Endothelial cell of umbilical vein (primary cell): ENCODE results near the gene RNF19B. TPM values are rescaled to one million over a fixed set of nuclear protein-coding genes. Genes with fewer than 3 reads are reported as not detected.

Experiments used
- BruUV-seq: library from RNA; stranded (reverse); fragments of 400-500 nt; replicated peaks from 2 replicates; lab custom pipeline; 2021; lab: Mats Ljungman, UMichigan
- CTCF ChIA-PET: fragments of 300-600, 350-600 bp; sonication (Branson Sonifier 250); formaldehyde crosslinking; loops from one replicate; lab custom pipeline; 2021; ENCODE audit warnings: antibody characterized with exemption, inconsistent platforms; lab: Charles Lee
- POLR2A ChIA-PET: fragments of 300-600, 350-600 bp; sonication (Branson Sonifier 250); formaldehyde crosslinking; loops from one replicate; lab custom pipeline; 2021; ENCODE audit warnings: antibody characterized with exemption, inconsistent platforms; lab: Charles Lee
- DNase-seq: peaks from one replicate; pipeline ENCODE4 v3.0.0-alpha.2; 2011; ENCODE audit warnings: low read depth, low spot score
- FAIRE-seq: peaks from 2 replicates; lab custom pipeline; 2011; peaks lifted over from hg19 to GRCh38; lab: Jason Lieb, UNC
- H2AFZ ChIP-seq: 2 replicates; pipeline ENCODE4 v1.6.0; 2012; ENCODE audit warnings: low read depth, low read length, control low read depth, inconsistent platforms
- H3K27ac ChIP-seq: 2 replicates; pipeline ENCODE4 v1.5.1; 2011; ENCODE audit warnings: low read depth, mild to moderate bottlenecking, control low read depth, low read length, moderate library complexity; ENCODE audit not compliant: insufficient read depth
- H3K27me3 ChIP-seq, 2 experiments: 2 replicates each; pipeline versions ENCODE4 v1.6.0 to v1.6.1; 2011; ENCODE audit warnings: low read length in 2 of 2, mixed read lengths in 1 of 2; ENCODE audit not compliant: control insufficient read depth in 2 of 2, insufficient read depth in 2 of 2
- H3K36me3 ChIP-seq, 2 experiments: 2 replicates in 1 of 2; 3 replicates in 1 of 2; pipeline ENCODE4 v1.5.1; 2011; ENCODE audit warnings: low read length in 2 of 2, mild to moderate bottlenecking in 1 of 2, moderate library complexity in 1 of 2; ENCODE audit not compliant: control insufficient read depth in 2 of 2, insufficient read depth in 2 of 2; ENCODE audit errors: extremely low read depth in 1 of 2
- H3K4me1 ChIP-seq: 3 replicates; pipeline ENCODE4 v1.5.1; 2011; ENCODE audit warnings: mild to moderate bottlenecking, low read length; ENCODE audit not compliant: control insufficient read depth, insufficient read depth; ENCODE audit errors: extremely low read depth
- H3K4me2 ChIP-seq: 2 replicates; pipeline ENCODE4 v1.6.1; 2011; ENCODE audit warnings: low read length, control low read depth, mixed read lengths; ENCODE audit not compliant: insufficient read depth
- H3K4me3 ChIP-seq, 3 experiments: fragments of 200-600 bp in 1 of 3; sonication (generic), shearing (Covaris generic) in 1 of 3; replicated peaks in 1 of 3; 2 replicates each; pipeline ENCODE4 v1.5.1; 2011 to 2016; ENCODE audit warnings: control low read depth in 3 of 3, low read length in 3 of 3, mild to moderate bottlenecking in 2 of 3, inconsistent platforms in 1 of 3, low read depth in 1 of 3, moderate library complexity in 1 of 3; ENCODE audit not compliant: insufficient read depth in 1 of 3
- H3K79me2 ChIP-seq: 2 replicates; pipeline ENCODE4 v1.6.0; 2012; ENCODE audit warnings: low read length, inconsistent platforms; ENCODE audit not compliant: control insufficient read depth, insufficient read depth
- H3K9ac ChIP-seq: replicated peaks from 2 replicates; pipeline ENCODE3; 2011; ENCODE audit warnings: low read length, control low read depth; ENCODE audit not compliant: insufficient read depth; ENCODE audit errors: extremely low read depth
- H3K9me1 ChIP-seq: replicated peaks from 3 replicates; pipeline ENCODE4 v1.6.0; 2011; ENCODE audit warnings: mild to moderate bottlenecking, low read length; ENCODE audit not compliant: control insufficient read depth, insufficient read depth; ENCODE audit errors: extremely low read depth
- H3K9me3 ChIP-seq: replicated peaks from 2 replicates; pipeline ENCODE4 v1.5.1; 2012; ENCODE audit warnings: low read length, inconsistent platforms; ENCODE audit not compliant: control insufficient read depth, insufficient read depth
- H4K20me1 ChIP-seq: replicated peaks from 2 replicates; pipeline ENCODE3; 2011; ENCODE audit warnings: mild to moderate bottlenecking, low read length; ENCODE audit not compliant: control insufficient read depth, insufficient read depth; ENCODE audit errors: extremely low read depth
- CTCF ChIP-seq, 2 donors: IDR thresholded peaks; 1 replicate in 1 of 2; 2 replicates in 1 of 2; pipeline ENCODE4 v1.5.1; 2011; ENCODE audit warnings: low read length in 2 of 2, mild to moderate bottlenecking in 2 of 2, moderate library complexity in 2 of 2, control low read depth in 1 of 2, inconsistent platforms in 1 of 2, low read depth in 1 of 2; ENCODE audit not compliant: insufficient read depth in 1 of 2; ENCODE audit errors: extremely low read depth in 1 of 2
- EZH2 ChIP-seq: IDR thresholded peaks from 2 replicates; pipeline ENCODE4 v1.6.1; 2012; ENCODE audit warnings: borderline replicate concordance, low read depth, mild to moderate bottlenecking, moderate library complexity, low read length, inconsistent platforms; ENCODE audit not compliant: severe bottlenecking
- FOS ChIP-seq: IDR thresholded peaks from 2 replicates; pipeline ENCODE4 v1.6.1; 2011; ENCODE audit warnings: mild to moderate bottlenecking, low read length, moderate library complexity, borderline replicate concordance; ENCODE audit not compliant: insufficient read depth
- GATA2 ChIP-seq: IDR thresholded peaks from 2 replicates; pipeline ENCODE4 v1.7.0; 2011; ENCODE audit warnings: low read depth, mild to moderate bottlenecking, moderate library complexity, mixed read lengths, low read length; ENCODE audit not compliant: insufficient read length, insufficient read depth
- JUN ChIP-seq: IDR thresholded peaks from 2 replicates; pipeline ENCODE4 v1.6.1; 2011; ENCODE audit warnings: borderline replicate concordance, low read depth; ENCODE audit not compliant: insufficient read length, insufficient read depth
- MAX ChIP-seq: IDR thresholded peaks from 2 replicates; pipeline ENCODE4 v1.6.1; 2011; ENCODE audit not compliant: insufficient read depth, insufficient read length
- MYC ChIP-seq: IDR thresholded peaks from one replicate; pipeline ENCODE4 v1.6.1; 2011; ENCODE audit warnings: mild to moderate bottlenecking, low read depth, low read length
- POLR2A ChIP-seq: IDR thresholded peaks from 2 replicates; pipeline ENCODE4 v1.6.1; 2012; ENCODE audit warnings: low read depth, mild to moderate bottlenecking, control low read depth, low read length
- POLR2AphosphoS5 ChIP-seq: IDR thresholded peaks from 2 replicates; pipeline ENCODE4 v1.6.1; 2012; ENCODE audit warnings: low read depth, mild to moderate bottlenecking, control low read depth, low read length, moderate library complexity; ENCODE audit not compliant: insufficient read depth
- dilution Hi-C: fragments of 300-500 bp; cut with MboI; formaldehyde crosslinking; loops from one replicate; pipeline ENCODE4 v1.15.0; 2019; ENCODE audit warnings: low sequenced_read_pairs; ENCODE audit not compliant: extremely low pct_ligation_motif_present
- intact Hi-C: fragments of 100-400 bp; cut with micrococcal nuclease; formaldehyde crosslinking; loops from one replicate; pipeline ENCODE4 v1.10.0; 2022
- polyA plus RNA-seq, 4 experiments: library from polyadenylated mRNA; depleted of rRNA in 3 of 4; stranded (reverse) in 3 of 4; unstranded in 1 of 4; fragments of >200 nt; gene quantifications; 2 replicates each; pipeline versions ENCODE4 v1.2.1 to v1.2.3, GENCODE V29; 2011 to 2012; ENCODE audit warnings: missing spikeins in 1 of 4
- total RNA-seq: library from RNA; stranded (reverse); gene quantifications from 2 replicates; pipeline ENCODE4 v1.2.3, GENCODE V29; 2021

Gene RNF19B
- total and polyA plus RNA-seq, 2 donors (not counting 3 experiments of a cell fraction or from before 2014, with no cell fraction given), result 19.2 to 25.6 TPM

GRCh38 chr1:32900371-32900955 is 64.1 kb downstream of the RNF19B start:
- no peak overlapping the region for H3K9ac ChIP-seq
- H3K36me3 ChIP-seq, result no peaks in the 10 kb centered on the region
- peaks cover 0 to 3% of the 10 kb centered on the region in 2 experiments for H3K27me3 ChIP-seq
- peak overlapping the region; percentile 28 to 43 (median 32) for H3K4me3 ChIP-seq
- dilution Hi-C loops (no loop called here), intact Hi-C loops (no loop called here)
- H3K27ac ChIP-seq, result no peak overlapping the region
- H3K79me2 ChIP-seq, result no peaks in the 10 kb centered on the region
- H3K4me2 ChIP-seq, result peak overlapping the region; percentile 50
- CTCF ChIA-PET, result no interaction called here
- no peaks in the 10 kb centered on the region for H3K9me1 ChIP-seq
- no peaks in the 10 kb centered on the region for H4K20me1 ChIP-seq
- BruUV-seq, result no TSS peak
- H2AFZ ChIP-seq, result peak overlapping the region; percentile 77
- H3K9me3 ChIP-seq, result no peaks in the 10 kb centered on the region
- TF ChIP-seq EZH2, result peak; percentile 34
- no peak for TF ChIP-seq FOS
- no peak for TF ChIP-seq POLR2AphosphoS5
- DNase-seq (no peak), FAIRE-seq (no peak)
- H3K4me1 ChIP-seq, result peaks cover 13% of the 10 kb centered on the region
- POLR2A ChIA-PET, result no interaction called here

GRCh38 chr1:32899586-32900296 is 64.9 kb downstream of the RNF19B start:
- Histone ChIP-seq H3K36me3 (no peaks in the 10 kb centered on the region), H3K9me3 (no peaks in the 10 kb centered on the region), H3K27me3 (peaks cover 0 to 3% of the 10 kb centered on the region in 2 experiments), H3K4me1 (peaks cover 13% of the 10 kb centered on the region), H3K4me3 (no peak overlapping the region), H3K9me1 (no peaks in the 10 kb centered on the region), H3K4me2 (no peak overlapping the region), H2AFZ (no peak overlapping the region), H4K20me1 (no peaks in the 10 kb centered on the region), H3K9ac (no peak overlapping the region), H3K27ac (no peak overlapping the region), H3K79me2 (no peaks in the 10 kb centered on the region)
- intact Hi-C loops, result no loop called here
- no TSS peak for BruUV-seq
- ChIA-PET POLR2A (interaction anchor here (0.7 kb wide), 1 partner anchor 188 kb away, joined by 5 read pairs; no protein-coding TSS in a partner anchor), CTCF (interaction anchor here (1.4 kb wide), 1 partner anchor 13 kb away, joined by 5 read pairs; no protein-coding TSS in a partner anchor)
- no peak for TF ChIP-seq POLR2AphosphoS5
- no peak for TF ChIP-seq POLR2A
- TF ChIP-seq GATA2, result no peak
- no peak for TF ChIP-seq MAX
- no peak for TF ChIP-seq EZH2
- TF ChIP-seq JUN, result no peak
- no peak for TF ChIP-seq CTCF (IDR thresholded peaks at IDR 0.05; ENCODE audit: extremely low read depth in 1 of 2, insufficient read depth in 1 of 2, low read depth in 1 of 2, low read length in 2 of 2)
- TF ChIP-seq MYC, result no peak
- no peak for TF ChIP-seq FOS
- FAIRE-seq (no peak), DNase-seq (no peak)
- dilution Hi-C loops, result no loop called here
